NCI-H2029 treated with DMSO at 0.1 percent for 48 hours (cell line): ENCODE data around the gene GPC2.
"Not testable (repeated sequence)": the region's sequence is repeated elsewhere in the genome, so short reads cannot be mapped to it uniquely, and the experiment has no call there.

Experiments
- DNase-seq: peaks from one replicate; lab custom pipeline; 2025; lab: John Stamatoyannopoulos, UW

The GPC2 gene

DNA sequence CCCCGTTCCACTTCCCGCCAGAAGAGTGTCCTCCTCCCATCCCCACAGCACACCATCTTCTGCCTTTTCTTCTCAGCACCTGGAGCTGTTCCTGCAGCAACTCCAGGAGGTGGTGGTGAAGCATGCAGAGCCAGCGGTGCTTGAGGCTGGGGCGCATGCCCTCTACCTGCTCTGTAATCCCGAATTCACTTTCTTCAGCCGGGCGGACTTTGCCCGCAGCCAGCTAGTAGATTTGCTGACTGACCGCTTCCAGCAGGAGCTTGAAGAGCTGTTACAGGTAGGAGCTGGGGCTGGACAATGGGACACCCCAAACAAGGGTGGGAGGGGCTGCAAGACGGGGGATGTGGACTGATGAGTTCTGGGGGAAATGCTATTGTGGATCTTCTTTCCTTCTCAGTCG, 23.5 kb upstream of the GPC2 start:
- no peak for DNase-seq

DNA sequence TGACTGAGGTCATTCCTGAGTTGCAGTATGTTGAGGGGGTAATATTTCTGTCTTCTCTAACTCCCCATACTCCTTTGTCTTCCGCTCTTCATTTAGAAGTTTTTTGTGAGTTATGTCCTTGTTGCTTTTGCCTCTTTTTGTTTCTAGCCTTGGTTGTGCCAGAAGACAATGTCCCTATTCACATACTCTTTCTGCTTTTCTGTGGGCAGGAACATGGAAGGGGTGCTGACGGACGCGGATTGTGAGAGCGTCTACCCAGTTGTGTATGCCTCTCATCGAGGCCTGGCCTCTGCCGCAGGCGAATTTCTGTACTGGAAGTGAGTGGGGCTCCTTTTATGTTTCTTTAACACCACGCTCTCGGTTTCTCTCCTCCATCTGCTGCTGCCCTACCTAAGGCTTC, 21.1 kb upstream of the GPC2 start:
- no peak for DNase-seq

DNA sequence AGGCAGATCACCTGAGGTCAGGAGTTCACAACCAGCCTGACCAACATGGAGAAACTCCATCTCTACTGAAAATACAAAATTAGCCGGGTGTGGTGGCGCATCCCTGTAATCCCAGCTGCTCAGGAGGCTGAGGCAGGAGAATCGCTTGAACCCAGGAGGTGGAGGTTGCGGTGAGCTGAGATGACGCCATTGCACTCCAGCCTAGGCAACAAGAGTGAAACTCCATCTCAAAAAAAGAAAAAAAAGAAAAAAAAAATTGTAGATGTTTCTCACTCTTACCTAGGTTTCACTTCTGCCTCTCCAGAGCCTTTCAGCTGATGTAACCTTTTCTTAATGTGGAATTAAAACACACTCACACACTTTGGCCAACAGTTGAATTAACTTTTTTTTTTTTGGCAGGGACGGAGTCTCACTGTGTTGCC, 18.7 kb upstream of the GPC2 start:
- DNase-seq, result not testable (repeated sequence)

DNA sequence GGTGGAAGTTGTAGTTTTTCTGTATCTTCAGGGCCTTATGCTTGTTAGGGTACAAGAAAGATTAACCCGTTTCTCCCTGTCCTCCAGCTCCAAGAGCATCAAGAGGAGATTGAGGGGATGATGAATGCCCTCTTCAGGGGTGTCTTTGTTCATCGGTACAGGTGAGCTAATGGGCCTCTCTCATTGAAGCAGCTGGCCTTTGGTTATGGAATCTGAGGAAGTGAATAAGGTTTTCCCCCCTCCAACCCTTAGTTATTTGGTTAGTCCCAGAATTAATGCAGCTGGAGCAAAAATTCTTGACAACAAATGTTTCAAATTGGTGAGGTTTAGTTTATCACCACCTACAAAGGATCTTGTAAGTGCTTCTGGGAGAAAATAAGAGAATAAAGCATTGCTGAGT, 18.0 kb upstream of the GPC2 start:
- no peak for DNase-seq

DNA sequence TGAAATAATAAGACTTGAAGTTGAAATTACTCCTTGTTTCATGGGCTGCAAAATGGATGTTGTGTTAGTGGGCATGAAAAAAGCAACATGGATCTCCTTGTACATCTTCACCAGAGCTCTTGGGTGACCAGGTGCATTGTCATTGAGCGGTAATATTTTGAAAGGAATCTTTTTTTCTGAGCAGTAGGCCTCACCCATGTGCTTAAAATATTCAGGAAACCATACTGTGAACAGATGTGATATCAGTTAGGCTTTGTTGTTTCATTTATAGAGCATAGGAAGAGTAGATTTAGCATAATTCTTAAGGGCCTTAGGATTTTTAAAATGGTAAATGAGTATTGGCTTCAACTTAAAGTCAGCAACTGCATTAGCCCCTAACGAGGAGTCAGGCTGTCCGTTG, 15.8 kb upstream of the GPC2 start:
- no peak for DNase-seq

DNA sequence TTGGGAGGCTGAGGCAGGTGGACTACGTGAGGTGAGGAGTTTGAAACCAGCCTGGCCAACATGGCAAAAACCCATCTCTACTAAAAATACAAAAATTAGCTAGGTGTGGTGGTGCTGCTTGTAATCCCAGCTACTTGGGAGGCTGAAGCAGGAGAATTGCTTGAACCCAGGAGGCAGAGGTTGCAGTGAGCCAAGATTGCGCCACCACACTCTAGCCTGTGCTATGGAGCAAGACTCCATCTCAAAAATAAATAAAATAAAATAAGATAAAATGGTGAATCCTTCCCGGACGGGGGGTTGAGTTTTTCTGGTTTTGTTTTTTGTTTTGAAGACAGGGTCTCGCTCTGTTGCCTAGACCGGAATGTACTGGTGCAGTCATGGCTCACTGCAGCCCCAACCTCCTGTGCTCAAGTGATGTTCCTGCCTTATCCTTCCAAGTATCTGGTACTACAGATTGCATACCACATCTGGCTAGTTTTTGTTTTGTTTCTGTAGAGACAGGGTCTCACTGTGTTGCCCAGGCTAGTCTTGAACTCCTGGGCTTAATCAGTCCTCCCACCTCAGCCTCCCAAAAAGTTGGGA, 15.2 kb upstream of the GPC2 start:
- not testable (repeated sequence) for DNase-seq

DNA sequence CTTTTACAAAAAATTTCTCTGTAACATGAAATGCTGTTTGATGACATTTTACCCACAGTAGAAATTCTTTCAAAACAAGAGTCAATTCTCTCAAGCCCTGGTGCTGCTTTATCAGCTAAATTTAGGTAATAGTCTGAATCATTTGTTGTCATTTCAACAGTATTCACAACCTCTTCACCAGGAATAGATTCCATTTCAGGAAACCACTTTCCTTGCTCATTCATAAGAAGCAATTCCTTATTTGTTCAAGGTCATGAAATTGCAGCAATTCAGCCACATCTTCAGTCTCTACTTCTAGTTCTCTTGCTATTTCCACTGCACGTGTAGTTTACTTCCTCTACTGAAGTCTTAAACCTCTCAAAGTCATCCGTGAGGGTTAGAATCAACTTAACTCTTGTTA, 14.6 kb upstream of the GPC2 start:
- DNase-seq, result no peak

DNA sequence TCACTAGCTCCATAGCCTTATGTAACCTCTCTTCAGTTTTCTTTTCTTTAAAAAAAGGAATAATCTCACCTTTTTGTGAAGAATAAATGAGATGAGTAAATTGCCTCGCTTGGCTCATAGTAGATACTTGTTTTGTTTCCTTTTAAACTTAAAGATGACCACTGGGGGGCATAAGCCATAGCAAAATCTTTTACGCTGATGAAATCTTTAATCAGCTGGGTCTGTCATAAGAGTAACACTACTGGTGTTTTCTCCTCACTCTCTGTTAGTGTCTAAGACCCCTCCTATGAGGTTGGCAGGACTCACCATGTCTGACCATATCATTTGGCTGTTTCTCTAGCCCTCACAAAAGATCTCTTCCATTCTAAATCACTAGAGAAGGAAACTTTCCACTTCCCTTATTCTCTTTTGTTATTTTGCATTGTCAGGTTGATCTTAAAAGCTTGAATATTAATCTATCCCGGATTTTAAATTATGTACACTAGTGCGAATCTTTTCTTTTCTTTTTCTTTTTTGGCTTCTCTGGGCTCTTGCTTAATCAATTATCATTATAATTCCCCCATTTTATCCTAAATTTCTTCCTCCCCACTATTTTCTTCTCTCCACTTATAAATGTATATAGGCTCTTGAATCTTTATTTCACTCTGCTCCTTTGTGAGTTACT, 13.0 kb upstream of the GPC2 start:
- no peak for DNase-seq

DNA sequence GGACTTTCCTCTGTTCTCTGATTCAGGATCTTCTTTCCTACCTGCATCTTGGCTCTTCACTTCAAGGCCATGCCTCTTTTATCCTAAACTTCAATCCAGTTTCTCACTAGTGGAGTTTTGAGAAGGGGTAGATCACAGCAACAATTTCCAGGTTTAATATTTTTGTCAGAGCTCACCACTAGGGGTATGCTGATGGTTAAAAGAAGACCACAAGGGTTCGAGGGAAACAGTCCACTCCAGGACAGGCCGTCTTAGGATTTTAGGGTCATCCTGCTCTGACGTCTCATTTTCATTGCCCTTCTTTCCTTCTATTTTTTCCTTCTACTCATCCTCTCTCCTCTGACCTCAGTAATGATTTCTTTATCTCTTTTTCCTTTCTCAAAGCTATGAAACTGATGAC, 11.9 kb upstream of the GPC2 start:
- no peak for DNase-seq

DNA sequence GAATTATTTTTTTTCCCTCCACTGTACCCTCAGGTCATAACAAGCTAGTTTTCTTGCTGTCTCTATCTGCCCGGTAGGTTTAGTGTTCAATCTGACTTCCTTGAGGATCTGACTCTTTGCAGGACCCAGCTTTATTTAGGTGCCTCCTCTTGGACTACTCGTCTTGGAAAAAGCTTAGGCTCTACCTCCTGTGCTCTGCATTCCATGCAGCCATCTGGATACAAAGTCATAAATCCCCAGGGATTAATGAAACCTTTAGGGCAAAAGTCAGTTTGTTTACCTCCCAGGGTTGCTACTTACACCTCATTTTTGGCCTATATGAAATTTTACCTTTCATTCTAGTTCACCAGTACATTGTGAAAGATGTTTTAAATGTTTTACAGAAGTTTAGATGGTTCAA, 8.5 kb upstream of the GPC2 start:
- DNase-seq, result no peak

DNA sequence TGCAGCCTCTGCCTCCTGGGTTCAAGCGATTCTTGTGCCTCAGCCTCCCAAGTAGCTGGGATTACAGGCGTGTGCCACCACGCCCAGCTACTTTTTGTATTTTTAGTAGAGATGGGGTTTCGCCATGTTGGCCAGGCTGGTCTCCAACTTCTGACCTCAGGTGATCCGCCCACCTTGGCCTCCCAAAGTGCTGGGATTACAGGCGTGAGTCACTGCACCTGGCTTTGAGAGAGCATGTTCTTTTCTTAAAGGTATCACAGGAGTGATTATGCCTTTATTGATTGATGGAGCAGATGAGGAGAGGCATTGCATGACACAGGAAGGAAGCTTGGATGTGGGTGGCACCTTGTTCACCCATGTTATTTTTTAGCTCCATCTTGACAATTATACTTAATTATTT, 5.9 kb upstream of the GPC2 start:
- DNase-seq, result not testable (repeated sequence)

DNA sequence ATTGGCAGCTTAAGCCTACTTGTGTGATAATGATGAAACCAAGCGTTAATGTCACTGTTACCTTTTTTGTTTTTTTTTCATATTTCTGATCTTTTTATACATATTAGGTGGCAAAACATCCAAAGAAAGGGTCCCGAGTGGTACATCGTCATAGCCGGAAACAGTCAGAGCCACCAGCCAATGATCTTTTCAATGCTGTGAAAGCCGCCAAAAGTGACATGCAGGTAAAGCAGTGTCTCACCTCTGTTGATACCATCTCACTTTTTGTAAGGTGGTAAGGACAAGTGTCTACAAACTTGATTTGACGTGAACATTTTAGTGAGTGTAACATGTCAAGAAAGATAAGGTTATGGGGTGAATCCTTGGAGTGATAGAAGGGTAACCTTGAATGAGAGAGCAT, 5.4 kb upstream of the GPC2 start:
- DNase-seq, result not testable (repeated sequence)

DNA sequence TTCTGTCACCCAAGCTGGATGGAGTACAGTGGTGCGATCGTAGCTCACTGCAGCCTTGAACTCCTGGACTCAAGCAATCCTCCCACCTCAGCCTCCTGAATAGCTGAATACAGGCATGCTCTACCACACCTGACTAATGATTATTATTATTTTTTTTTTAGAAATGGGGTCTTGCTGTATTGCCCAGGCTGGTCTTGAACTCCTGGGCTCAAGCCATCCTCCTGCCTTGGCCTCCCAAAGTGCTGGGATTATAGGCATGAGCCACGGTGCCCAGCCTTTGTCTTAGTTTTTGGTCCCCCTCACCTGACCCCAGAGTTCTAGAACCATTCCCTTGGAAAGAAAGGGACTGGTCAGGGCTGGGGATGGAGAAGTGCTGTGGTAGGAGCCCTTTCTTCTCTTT, 2.9 kb upstream of the GPC2 start:
- DNase-seq, result not testable (repeated sequence)

DNA sequence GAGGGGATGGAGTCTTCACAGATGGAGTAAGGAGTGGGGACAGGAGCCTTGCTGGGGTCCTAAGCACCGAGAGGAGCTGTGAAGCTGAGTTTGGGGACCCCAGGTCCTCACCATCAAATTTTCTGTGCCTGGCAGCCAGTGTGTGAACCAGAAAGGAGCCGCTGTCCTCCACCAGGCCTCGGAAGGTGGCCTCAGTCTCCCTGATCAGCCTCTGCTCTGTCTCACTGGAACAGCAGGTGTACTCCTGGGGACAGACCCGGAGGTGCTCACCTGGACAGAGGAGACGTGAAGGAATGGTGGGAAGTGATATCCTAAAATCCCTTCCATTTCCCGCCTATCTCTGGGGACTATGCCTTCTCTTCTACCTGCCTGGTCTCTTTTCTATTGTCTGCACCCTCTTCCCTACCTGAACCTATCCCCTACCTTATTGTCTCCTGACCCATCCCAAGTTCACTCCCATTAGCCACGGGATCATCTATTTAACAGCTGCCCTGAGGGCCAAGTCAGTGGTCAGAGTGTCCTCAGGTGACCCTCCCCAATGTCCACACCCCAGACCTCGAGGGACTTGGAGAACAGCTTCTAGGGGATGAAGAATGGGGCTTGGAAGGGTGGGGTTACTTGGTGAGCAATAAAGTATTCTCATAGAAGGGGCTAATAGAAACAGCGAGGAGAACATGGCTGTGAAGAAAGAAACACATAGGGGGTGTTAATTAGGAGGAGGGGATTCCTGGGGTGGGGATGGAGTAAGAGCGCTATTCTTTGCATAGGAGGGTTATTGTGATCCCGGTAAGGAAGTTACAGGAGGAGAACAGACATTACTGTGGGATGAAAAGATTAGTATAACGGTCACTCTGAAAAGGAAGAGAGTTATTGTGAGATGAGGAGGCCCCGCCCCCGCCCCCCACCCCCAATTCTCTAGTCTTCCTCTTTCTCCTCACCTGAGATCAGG, 811 bp downstream of the GPC2 start:
- DNase-seq, result no peak

DNA sequence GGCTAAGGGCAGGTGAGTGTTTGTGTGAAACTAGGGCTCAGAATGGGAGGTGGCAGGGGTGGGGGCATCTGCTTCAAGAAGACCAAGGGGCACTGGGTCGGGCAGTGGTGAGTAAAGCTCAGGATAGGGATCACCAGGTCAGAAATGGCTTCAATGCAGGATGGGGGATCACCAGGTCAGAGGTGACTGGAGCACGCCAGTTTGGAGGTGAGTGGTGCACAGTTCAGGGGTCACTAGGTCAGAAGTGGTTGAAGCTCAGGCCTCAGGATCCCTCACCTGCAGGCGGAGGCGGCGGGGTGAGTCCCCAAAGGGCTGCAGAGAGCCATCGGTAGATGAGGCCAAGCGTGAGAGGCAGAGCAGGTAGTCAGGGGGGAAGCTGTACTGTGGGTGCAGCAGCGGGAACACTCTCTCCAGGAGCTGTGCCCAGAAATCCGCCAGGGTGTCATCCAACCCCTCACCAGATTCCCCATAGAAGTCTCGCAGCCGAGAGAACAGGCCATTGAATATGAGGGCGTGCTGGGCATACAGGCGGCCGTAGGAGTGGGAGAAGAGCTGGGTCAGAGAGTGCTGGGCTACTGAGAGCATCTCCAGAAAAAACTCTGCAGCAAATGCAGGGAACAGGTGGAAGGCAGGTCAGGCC, 1.8 kb downstream of the GPC2 start:
- DNase-seq, result no peak

DNA sequence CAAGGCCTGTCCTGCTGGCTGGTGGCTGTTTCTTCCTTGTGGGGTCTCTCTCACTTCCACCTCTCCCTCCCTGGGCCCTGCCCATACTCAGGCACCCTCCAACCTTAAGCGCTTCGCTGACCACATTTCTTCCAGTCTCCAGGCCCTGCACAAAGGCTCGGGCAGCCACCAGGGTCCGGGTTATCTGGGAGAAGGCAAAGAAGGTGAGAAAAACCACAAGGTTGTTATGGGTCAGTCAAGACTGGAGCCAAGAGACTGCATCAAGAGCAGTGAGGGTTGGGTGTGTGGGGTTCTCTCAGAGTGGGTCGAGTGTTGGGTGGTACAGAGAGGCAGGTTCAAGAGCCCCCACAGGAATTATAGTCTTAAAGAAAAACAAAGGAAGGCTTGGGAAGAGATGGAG, 2.6 kb downstream of the GPC2 start:
- DNase-seq, result no peak

DNA sequence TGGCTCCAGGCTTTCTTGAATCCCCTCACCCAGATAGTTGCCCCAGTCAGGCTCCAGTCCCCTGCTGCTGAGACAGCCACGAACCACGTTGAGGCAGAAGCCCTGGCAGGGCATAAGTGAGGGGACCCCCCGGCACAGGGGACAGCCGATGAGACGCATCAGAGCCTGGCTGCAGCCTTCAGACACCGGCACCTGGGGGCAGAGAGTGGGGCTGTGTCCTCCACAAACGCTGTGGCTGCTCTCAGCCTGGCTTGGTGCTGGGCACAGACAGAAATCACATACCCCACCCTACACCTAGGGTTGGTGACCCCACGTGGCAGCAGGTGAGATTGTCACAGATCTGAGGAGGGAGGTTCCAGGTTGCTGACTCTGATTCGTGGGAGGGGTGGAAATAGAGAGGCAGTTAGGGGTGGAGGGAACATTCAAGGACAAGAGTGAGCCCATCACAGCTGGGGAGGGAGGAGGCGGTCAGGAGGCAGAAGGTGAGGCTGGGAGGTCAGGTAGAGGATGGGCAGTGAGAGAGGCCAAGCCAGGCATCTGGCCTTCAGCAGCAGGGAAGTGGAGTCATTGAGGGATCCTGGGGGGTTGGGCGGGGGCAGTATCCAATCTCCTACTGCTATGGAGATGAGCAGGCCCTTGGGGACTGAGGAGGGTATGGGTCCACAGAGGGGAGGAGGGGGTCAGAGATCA, 3.2 kb downstream of the GPC2 start:
- DNase-seq, result no peak

DNA sequence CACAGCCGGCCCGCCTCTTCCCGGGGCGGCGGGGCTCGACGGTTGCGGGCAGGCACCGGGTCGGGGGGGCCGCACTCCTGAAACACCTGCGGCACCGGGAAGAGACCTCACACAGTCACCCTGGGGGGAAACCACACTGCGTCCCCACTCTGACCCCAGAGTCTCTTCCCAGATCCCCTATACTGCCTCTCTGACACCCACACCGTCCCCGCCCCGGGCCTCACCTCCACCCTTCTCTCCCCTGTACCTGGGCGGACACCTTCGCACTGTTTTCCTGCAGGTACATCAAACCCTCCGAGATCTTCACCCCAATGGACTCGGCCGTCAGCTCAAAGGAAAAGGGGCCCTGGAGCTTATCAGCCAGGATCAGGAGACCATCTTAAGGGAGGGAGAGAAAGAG, 5.3 kb downstream of the GPC2 start:
- DNase-seq, result no peak

DNA sequence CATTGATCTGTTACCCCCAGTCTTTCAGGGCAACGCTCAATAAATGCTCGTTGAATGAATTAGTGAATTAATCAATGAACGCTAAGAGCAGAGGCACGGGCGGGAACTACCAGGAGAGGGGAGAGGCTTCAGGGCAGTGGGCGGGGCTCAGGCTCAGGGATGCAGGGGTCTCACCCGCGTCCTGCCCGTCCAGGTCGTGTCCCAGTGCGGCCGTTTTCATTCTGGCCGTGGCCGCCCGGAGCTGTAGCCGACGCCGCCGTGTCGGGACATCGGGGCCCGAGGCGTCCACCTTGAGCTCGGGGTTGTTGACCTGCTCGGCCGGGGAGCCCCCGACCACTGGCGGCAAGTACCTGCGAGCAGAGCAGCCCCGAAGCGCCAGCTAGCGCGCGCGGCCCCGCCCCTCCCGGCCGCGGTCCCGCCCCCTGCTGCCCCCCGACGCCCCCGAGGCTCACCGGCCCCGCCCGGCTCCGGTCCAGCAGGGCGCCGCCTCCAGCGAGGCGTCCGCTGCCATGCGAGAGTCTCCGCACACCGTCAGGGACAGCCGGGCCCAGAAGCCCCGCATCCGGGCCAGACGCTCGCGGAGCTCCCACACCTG, 6.0 kb downstream of the GPC2 start:
- DNase-seq, result no peak

DNA sequence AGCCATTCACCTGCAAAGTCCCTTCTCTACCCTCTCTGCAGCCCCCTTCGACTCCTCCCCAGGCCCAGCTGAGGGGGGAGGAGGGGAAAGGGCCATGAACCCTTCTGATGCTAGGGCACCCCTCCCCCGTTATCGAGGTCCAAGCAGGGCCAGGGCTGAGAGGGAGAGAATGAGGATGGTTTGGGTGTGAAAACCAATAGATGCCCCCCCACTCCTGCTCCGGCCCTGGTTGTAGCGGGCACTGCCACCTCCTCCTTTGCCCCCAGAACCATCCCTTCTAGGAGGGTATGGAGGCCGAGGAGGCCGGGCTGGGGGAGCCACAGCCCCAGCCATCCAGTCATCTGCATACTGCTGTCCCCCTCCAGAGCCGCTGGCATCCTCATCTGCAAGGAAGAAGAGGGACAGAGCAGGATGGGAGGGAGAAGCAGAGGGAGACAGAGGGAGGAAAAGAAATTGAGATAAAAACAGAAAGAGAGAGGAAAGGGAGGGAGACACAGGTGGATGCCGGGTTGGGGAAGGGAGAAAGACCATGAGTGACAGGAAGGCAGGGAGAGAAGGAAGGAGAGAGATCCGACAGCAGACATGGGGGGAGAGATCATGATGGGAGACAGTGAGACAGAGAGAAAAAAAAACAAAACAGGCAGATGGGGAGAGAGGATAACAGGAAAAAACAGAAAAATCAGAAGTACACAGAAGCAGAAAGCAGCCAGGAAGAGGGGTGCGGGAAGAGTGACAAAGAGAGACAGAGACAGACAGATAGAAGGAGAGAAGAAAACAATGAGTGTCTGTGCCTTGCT, 6.9 kb downstream of the GPC2 start:
- DNase-seq, result no peak
